GM21526 (cell line): ENCODE results near the gene CERS5.

Experiments
- ATAC-seq: cut with Tn5 transposase; IDR thresholded peaks from one replicate; pipeline ENCODE4 v1.9.1; 2021; ENCODE audit warnings: moderate library complexity; ENCODE audit not compliant: unreplicated experiment, low FRiP score

CERS5 gene

GRCh38 chr12:50082644-50083043 lies 84.5 kb downstream of the CERS5 start:
- no peak for ATAC-seq

DNA sequence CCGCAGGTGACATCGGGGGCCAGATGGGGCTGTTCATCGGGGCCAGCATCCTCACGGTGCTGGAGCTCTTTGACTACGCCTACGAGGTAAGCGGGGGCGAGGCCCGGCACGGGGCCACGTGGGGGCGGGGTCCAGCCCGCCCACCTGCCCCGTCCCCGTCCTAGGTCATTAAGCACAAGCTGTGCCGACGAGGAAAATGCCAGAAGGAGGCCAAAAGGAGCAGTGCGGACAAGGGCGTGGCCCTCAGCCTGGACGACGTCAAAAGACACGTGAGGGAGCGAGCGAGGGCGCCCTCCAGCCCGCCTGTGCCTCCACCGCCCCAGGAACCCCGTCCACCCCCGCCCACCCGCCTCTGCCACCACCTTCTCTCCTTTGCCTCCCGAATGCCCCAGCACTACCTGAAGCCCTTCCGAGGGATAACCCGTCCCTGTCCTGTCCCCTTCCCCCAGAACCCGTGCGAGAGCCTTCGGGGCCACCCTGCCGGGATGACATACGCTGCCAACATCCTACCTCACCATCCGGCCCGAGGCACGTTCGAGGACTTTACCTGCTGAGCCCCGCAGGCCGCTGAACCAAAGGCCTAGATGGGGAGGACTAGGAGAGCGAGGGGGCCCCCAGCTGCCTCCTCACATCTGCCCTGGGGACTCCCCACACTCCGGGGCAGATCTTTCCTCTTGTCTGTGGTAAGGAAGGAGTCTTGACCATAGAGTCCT lies 85.9 kb downstream of the CERS5 start:
- ATAC-seq = no peak

GRCh38 chr12:50079771-50080170 lies 87.4 kb downstream of the CERS5 start:
- ATAC-seq = no peak
